HL-60/S4 (cell line): Measurements from ENCODE around the gene GSC2.

Source experiments
- in situ Hi-C: fragments of 300-500 bp; cut with MboI; formaldehyde crosslinking; loops from 2 replicates; pipeline ENCODE4 v1.14.3; 2022; ENCODE audit warnings: low sequenced_read_pairs

GSC2 gene

DNA sequence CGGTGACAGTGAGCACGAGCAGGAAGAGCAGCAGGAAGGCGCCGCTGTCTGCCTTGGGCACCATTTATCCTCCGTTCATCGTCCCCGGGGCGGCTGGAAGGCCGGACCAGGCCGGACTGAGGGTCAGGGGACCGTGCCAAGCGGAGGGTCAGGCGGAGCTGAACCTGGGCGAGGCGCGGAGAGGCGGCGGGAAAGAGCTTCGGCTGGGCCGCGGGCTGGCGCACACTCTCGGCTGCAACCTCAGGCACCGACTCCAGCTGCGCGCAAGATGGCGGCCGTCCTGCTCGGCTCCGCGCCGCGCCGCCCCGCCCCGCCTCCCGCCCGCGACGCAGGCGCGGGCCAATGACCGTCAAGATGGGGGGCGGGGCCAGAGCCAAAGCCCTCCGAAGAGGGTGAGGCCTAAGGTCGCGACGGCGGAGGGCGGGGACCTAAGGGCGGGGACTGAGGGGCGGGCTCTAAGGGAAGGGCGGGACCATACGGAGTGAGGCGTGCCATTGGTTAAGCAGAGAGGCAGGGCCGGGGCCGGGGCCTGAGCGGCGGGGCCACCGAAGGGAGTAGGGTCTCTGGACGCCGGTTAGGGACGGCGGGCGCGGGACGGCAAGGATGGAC is 27.8 kb downstream of the GSC2 start, which contains the start of gene DGCR2:
TSS of gene DGCR2 (minus strand) at position 270 of the 609 bp plus-strand sequence. CDS start at position 64, 206 bp downstream.
- in situ Hi-C loops: no loop called here

DNA sequence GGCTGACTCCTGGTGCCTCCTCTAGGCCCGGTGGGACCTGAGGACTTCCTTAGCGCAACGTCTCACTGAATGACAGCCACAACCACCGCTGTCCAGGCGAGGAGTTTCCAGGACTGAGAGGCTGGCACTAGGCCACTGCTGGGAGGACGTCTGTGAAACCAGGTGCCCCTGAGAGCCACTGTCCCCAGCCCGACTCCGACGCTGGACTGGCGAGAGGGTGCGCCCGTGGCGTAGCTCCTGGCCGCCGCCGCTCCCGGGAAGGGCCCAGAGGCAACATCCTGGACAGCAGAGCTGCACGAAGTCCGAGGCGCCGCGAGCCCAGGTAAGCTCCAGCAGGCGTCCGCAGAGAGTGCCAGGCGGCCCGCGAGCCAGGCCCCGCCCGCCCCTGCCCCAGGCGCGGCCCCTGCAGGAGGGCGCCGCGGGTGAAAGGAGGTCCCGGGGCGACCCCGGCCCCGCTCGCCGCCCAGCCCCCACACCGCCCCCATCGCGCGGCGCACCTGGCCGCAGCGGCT is 28.4 kb downstream of the GSC2 start:
- in situ Hi-C loops: no loop called here

DNA sequence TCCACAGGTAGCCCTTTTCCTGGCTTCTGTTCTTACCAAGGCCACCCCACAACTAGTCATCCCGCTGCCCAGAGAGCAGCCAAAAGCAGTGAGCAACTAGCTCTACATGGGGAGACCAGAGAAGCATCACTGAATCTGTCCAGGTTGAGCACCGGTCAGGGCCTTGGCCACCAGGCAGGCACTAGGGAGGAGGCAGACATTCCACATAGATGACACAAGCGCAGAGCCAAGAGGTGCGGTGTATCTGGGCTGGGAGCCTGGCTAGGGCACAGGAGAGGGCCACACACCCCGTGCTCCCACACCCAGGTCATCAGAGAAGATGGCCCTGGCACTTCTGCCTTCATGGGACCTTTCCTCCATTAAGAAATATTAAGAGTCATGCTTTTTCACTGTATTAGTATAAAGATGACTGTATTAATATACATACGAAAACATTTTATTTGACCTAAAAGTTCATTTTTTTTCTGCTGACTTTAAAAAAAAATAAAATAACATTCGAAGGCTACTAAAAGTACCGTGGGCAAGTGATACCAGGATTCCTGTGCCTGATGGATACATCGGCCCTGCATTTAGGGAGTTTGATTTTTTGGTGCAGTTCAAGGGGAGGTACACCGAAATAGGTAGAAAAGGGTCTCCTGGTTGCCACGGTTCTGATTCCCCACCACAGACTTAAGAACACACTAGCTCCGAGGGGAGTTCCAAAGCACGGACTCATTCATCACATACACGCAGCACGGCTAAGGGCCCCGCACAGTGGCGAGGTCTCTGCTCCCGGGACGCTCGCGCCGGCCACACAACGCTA is 29.1 kb downstream of the GSC2 start:
- in situ Hi-C loops: no loop called here

DNA sequence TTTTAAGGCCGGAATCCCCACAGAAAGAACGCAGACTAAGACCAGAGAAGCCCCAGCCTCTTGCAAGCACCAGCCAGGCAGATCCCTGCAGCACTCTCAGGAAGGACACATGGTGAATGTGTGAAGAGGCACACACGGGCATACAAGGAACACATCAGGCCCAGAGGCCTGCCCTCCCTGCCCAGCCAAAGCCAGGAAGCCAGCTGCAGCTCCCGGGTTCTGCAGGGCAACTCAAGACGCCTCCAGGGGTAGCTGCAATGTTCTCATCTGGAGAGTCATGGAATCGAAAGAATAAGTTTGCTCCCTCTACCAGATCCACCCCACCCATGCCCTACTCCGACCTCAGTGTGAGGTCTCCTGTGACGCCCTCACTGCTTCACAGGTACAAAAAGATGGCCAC is 30.1 kb downstream of the GSC2 start:
- in situ Hi-C loops: no loop called here

DNA sequence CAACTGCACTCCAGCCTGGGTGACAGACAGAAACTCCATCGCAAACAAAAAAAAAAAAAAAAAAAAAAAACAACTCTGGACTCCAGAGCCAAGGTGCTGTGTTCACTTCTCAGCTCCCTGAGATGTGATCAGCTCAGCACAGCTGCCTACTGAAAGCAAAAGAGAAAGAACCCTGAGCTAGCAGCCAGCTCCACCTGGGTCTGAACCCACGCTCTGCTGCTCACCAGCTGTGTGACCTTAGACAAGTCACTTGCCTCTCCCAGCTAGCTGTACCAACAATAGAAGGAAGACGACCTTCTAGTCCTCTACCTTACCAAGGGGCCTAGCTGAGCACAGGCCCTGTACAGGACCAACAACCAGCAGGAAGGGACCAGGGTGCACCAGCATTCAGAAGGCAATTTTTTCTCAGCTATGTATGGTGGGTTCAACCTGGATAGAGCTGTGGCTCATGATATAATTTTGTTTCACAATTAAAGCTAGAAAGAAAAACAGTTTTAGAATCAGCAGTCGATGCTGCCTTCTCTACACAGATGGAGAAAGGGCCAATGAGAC is 31.7 kb downstream of the GSC2 start:
- in situ Hi-C loops: no loop called here

DNA sequence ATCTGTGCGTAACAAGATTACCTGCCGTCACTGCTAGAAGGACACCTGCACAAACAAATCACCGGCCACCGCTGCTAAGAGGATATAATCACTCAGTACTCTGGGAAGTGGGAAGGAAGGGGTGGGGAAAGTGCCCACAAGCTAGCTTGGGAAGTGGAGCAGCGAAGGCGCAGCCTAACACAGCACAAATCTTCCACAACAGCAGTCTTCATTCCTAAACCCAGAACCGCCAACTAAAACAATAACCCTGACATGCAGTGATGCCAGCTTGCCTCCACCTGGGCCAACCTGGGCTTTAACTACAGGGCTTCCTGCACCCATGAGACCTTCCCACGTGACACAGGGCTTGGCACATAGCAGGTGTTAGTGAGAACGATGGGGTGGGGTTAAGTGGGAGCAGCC is 33.0 kb downstream of the GSC2 start:
- in situ Hi-C loops: no loop called here

DNA sequence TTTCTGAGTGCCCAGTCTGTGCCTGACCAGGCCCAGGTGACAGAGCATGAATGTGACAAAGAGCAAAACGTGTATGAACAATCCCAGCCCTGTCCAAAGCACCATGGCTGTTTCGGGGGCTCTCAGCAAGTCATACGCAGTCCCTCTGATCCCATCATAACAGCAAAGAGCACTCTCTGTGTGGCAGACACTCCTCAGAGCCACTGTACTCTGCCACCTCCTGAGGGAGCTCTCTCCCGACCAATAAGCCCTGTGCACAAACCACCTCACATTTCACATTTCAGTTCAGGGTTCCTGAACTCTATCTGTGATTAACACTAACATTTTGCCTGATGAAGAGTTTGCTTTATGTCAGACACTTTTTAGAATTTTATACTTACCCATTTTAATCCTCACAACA is 34.5 kb downstream of the GSC2 start:
- in situ Hi-C loops: no loop called here

DNA sequence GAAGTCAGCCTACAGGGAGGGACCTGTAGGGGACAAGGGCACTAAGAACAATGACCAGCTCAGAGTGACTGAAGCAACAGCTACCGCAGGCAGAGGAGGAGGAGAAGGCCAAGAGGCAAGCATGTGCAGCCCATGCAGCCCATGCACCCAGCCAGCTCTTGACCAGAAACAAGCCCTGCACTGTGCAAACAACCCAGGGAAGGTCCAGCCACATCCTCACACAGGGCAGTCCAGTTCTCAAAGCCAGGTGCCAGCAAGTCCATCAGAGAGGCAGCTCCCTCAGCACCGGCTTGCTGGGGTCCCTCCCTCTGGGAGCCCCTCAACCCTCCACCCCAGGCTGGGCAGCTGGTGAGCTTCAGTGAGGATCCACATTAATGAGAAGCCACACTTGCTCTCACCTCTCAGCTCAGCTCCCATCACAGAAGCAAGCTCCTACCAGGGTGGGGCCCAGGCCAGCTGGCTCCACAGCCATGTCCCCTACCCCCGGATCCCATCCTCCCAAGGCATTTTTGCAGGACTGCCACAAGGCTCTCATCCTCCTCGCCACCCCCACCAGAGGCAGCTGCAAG is 35.0 kb downstream of the GSC2 start:
- in situ Hi-C loops: no loop called here

DNA sequence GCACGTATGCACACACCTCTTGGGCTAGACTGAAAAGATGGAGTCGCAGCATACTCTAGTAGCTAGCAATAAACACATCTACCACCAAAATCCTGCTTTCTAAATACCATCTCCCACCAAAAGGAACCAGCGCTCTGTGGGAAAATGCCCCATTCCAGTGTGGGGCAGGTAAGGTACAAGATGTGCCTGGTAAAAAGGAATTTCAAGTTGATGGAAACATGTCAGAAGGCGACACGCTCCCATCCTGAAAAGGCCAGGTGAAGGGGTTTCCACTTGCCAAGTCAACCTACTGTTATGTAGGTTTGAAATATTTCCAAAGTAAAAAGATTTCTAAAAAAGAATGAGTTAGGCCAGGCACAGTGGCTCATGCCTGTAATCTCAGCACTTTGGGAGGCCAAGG is 36.7 kb downstream of the GSC2 start:
- in situ Hi-C loops: no loop called here

DNA sequence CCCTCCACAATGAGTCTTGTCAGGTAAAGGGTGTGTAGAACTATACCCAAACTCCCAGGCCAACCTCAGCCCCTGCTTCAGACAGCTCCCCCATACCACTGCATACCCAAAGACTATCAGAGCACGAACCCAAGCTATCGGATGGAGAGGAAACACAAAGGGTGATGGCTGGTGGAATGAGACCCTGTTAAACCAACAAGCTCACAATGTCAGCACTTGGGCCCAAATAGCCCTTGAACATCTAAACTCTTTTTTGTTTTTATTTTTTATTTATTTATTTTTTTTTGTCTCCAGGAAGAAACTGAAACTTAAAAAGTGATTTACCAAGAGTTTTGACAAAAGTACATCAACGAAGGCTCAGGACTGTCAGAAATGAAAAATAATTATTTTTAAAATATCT is 38.5 kb downstream of the GSC2 start:
- in situ Hi-C loops: no loop called here

DNA sequence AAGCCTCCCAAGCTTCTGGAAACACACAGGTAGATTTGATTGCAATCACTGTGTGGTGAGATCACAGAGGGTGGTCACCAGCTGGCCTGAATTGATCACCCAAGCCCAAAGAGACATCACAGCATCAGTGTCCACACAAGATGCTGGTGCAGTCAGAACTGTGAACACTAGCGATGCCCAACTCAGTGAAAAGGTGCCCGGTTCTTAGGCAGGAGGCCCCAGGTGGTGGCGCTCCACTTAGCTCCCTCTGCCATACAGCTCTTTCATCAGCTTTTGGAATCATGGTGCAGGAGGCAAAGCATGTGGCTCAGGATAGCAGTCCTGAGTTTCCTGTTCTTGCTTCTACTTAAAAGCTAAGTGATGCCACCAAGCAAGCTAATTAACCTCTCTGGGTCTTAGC is 39.0 kb downstream of the GSC2 start:
- in situ Hi-C loops: no loop called here

DNA sequence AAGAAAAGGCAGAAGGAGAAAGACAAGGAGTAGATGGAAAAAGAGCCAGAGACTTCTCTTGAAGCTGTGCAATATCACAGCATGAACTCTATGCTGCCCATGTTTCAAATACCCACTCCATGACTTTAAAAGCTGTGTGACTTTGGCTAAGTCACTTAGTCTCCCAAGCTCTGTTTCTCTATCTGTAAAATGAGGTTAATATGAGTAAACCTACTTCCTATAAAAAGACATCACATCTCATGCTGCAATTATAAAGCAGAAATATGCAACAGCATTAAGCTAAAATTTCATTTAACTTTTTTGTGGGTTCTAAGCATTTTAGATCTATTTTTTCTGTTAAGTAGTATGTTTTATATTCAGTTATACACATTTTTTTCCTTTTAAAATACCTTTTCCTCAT is 39.4 kb downstream of the GSC2 start:
- in situ Hi-C loops: no loop called here

DNA sequence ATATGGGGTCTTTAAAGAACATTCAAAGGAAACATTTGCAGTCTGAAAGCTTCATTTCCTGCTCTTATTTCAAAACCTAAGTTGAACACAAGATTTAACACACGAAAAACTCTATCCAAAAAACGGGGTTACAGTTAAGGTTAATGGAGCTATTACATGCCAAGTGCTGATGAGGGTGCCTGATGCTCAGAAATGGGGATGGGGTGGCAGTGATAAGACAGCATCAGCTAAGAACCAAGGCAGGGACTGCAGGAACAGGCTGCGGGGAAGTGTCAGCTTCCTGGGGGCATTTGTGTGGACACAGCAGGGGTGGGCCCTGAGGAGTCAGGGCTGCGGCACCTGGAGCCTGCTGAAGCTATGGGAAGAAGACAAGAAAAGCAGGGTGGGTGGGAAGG is 40.0 kb downstream of the GSC2 start:
- in situ Hi-C loops: no loop called here

DNA sequence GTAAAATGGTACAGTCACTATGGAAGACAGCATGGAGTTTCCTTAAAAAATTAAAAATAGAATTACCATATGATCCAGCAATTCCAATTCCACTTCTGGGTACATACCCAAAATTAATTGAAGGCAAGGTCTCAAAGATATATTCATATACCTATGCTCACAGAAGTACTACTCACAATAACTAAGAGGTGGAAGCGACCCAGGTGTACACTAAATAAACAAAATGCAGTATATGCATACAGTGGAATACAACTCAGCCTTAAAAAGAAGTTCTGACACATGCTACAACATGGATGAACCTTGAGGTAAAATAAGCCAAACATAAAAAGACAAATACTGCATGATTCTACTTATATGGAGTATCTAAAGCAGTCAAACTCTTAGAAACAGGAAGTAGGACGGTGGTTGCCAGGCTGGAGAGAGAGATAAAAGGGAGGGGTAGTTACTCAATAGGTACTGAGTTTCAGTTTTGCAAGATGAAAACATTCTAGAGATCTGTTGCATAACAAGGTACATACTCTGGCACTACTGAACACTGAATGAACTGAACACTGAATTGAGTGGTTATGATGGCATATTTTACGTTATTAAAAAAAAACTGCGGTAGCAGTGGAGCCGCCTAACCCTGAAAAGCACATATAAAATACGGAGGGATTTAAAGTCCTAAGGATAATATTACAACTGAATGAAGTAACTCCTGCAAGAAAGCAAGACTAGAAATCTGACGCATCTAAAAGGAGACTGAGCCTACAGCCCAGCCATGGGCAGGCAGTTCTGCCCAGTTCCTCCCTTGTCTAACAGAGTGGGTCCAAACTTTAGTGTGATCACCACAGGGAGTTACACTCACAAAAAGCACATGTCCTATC is 40.7 kb downstream of the GSC2 start:
- in situ Hi-C loops: no loop called here

DNA sequence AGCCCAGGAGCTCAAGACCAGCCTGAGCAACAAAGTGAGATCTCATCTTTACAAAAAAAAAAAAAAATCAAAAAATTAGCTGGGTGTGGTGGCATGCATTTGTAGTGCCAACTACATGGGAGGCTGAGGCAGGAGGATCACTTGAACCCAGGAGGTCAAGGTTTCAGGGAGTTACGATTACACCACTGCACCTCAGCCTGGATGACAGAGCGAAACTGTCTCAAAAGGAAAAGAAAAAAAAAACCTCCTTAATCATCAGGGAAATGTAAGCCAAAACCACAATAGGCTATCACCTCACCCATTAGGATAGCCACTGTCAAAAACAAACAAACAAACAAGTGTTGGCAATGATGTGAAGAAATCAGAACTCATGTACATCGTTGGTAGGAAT is 41.3 kb downstream of the GSC2 start:
- in situ Hi-C loops: no loop called here

DNA sequence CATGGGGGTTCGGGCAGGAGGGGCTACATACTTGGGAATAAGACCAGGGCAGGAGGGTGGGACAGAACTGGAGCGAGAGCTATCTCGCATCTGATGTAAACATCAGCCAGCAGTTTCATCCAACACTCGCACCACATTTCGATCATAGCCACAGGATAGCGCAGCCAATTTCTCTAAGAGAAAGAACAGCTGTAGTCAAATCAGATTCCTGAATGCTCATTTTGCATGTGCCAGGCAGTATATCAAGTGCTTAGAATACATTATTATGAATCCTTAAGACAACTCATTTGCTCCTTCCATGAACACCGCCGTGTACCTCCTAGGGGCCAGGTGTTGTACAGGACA is 42.4 kb downstream of the GSC2 start:
- in situ Hi-C loops: no loop called here

DNA sequence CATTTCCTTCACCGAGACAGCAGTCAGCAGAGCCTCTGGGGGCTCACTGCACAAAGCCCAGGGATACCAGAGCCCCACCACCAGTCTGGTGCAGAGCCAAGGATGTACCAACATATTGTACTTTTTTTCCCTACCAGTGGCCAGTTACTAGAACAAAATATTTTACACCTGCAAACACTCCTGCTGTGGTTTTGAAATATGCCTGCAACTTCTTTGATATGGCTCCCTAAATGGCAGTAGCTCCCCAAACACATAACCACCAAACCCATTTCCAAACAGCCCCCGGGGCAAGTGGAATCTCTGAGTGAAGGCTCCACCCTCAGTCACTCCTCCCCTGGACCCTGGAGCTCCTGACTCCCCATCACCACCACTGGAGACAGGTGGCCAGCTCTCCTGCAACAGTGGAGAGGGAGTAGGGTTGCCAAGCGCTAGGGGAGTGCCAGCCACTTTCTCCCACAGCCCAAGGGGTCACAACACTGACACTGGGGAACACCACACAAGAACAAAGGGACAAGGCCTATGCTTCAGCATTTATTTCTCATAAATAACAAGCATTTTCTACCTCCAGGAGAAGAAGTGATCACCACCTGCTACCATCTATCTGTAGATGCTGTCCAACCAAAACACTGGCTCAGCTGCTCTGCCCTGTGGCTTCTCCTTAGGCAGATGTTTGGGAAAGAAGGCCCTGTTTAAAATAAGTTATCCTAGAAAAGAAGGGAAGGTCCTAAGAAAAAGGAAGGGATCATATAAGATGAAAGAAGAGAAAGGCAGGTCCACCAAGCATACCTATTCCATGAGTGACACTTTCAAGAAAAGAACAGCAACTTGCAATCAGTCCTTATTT is 43.0 kb downstream of the GSC2 start:
- in situ Hi-C loops: no loop called here

DNA sequence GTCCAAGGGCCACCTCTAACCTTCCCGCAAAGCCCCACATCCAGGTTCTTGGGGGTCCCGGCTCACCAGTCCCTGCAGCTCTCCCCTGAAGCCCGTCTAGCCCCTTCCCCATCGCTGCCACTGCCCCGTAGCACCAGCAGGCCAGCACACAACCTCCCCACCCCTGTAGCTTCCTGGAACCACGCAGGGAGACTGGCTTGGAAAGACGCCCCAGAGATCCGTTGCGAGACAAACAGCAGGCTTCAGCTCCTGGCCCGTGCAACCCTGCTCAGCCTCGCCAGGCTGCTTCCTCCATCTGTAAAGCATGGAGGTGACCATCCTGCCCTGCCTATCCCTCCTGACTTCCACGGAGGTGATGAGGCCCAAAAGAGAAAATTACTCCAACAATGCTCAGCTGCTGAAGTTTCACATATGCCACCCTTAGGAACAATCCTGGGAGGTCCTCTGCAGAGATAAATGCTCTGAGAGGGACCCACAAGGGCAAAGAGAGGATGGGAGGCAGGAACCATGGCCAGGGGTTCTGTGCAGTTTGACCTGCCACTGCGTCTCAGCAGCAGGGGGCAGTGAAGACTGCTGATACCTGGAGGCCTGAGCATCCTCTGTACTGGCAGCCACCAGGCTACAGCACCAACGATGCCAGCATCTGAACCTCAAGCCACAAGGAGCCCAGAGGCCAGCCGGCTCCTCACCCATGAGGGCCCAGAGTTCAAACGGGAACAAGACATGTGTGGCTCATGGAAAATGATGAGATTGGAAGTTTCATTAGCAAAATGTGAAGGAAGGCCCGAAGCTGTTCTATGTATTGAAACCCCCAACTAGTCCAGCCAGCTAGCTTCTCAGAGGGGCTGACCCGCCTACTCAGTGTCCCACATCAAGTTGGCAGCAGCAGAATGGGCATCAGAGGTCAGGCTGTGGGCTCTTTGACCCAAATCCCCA is 44.0 kb downstream of the GSC2 start:
- in situ Hi-C loops: no loop called here

DNA sequence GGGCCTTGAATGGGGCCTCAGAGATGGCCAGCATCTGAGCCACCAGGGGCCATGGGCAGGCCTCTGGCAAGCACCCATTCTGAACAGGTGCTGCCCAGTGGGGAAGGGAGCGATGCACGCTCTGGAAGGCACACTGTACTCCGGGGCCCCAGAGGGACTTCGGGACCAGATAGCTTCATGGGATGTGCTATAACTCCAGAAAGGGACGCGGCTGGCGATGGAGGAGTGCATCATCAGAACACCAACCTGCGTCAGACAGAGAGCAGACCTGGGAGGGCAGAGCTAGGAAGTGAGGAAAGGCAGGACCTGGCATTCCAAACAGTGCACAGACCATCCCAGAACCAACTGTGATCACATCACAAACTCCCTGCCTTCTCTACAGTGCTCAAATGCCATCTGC is 44.6 kb downstream of the GSC2 start:
- in situ Hi-C loops: no loop called here
